WTC11 (cell line): ENCODE data around the gene SLC23A2.

ENCODE experiments used
- ATF2 ChIP-seq: sonication (generic); formaldehyde crosslinking; IDR thresholded peaks from 2 replicates; pipeline ENCODE4 v1.8.1; 2022; ENCODE audit warnings: low read depth, missing genetic modification reagents, borderline replicate concordance
- CBFB ChIP-seq: sonication (generic); formaldehyde crosslinking; IDR thresholded peaks from 2 replicates; pipeline ENCODE4 v1.8.1; 2022; ENCODE audit warnings: mild to moderate bottlenecking, low read depth, missing genetic modification reagents
- CTCF ChIP-seq: fragments of 200-600 bp; IDR thresholded peaks from 2 replicates; pipeline ENCODE4 v1.8.0; 2022; ENCODE audit warnings: antibody characterized with exemption
- E2F5 ChIP-seq: sonication (generic); formaldehyde crosslinking; IDR thresholded peaks from 2 replicates; pipeline ENCODE4 v1.8.1; 2022; ENCODE audit warnings: mild to moderate bottlenecking, moderate library complexity, missing genetic modification reagents
- ETV6 ChIP-seq: sonication (generic); formaldehyde crosslinking; IDR thresholded peaks from 2 replicates; pipeline ENCODE4 v1.8.1; 2022; ENCODE audit warnings: mild to moderate bottlenecking, missing genetic modification reagents
- JUN ChIP-seq: sonication (generic); formaldehyde crosslinking; IDR thresholded peaks from 2 replicates; pipeline ENCODE4 v1.8.0; 2023; ENCODE audit warnings: mild to moderate bottlenecking, missing genetic modification reagents
- MAX ChIP-seq: sonication (generic); formaldehyde crosslinking; IDR thresholded peaks from 2 replicates; pipeline ENCODE4 v1.8.0; 2022; ENCODE audit warnings: mild to moderate bottlenecking, missing genetic modification reagents
- NFYB ChIP-seq: sonication (generic); formaldehyde crosslinking; conservative IDR thresholded peaks from 2 replicates; pipeline ENCODE4 v1.8.0; 2022; ENCODE audit warnings: low read depth, missing genetic modification reagents
- NR1H2 ChIP-seq: sonication (generic); formaldehyde crosslinking; IDR thresholded peaks from 2 replicates; pipeline ENCODE4 v1.9.0; 2021; ENCODE audit warnings: mild to moderate bottlenecking, moderate library complexity, missing genetic modification reagents
- NR2C2 ChIP-seq: sonication (generic); formaldehyde crosslinking; IDR thresholded peaks from 2 replicates; pipeline ENCODE4 v1.8.0; 2022; ENCODE audit warnings: mild to moderate bottlenecking, missing genetic modification reagents
- PREB ChIP-seq: sonication (generic); formaldehyde crosslinking; IDR thresholded peaks from 2 replicates; pipeline ENCODE4 v1.8.1; 2022; ENCODE audit warnings: mild to moderate bottlenecking, missing genetic modification reagents, moderate library complexity, borderline replicate concordance
- ZNF425 ChIP-seq: fragments of 250-450 bp; sonication (Bioruptor Pico); conservative IDR thresholded peaks from 2 replicates; pipeline ENCODE4 v1.9.0; 2021; ENCODE audit warnings: mild to moderate bottlenecking
- ZNF671 ChIP-seq: fragments of 250-450 bp; sonication (Bioruptor Pico); IDR thresholded peaks from 2 replicates; pipeline ENCODE4 v1.8.0; 2021; ENCODE audit warnings: mild to moderate bottlenecking
- ZSCAN18 ChIP-seq: fragments of 250-450 bp; sonication (Bioruptor Pico); IDR thresholded peaks from 2 replicates; pipeline ENCODE4 v2.1.2; 2022; ENCODE audit warnings: mild to moderate bottlenecking, moderate library complexity

- TF ChIP-seq CTCF (no peak), PREB (peak; percentile 36; the same call in 1 of the 2 replicates), CBFB (no peak), ZNF425 (no peak), NFYB (CRISPR knock-in tag) (no peak), MAX (CRISPR knock-in tag) (no peak; the same call in 1 of the 2 replicates), NR2C2 (CRISPR knock-in tag) (no peak), ZSCAN18 (CRISPR knock-in tag) (no peak), NR1H2 (CRISPR knock-in tag) (no peak), ZNF671 (no peak), ETV6 (CRISPR knock-in tag) (no peak), JUN (CRISPR knock-in tag) (no peak), ATF2 (no peak), E2F5 (no peak)
Observed at GRCh38 chr20:5000263-5001173, 792 bp downstream of the SLC23A2 start.
